IgD-negative memory B cell (primary cell): Measurements from ENCODE around the gene LYRM7. TPM values are rescaled to one million over a fixed set of nuclear protein-coding genes. Genes with fewer than 3 reads are reported as not detected.
"Not testable (repeated sequence)": the region's sequence is repeated elsewhere in the genome, so short reads cannot be mapped to it uniquely, and the experiment has no call there.

Experiments
- H3K27ac Mint-ChIP-seq, 3 donors: one replicate each; pipeline ENCODE4 v1.8.0; 2020 to 2022; ENCODE audit warnings: mild to moderate bottlenecking in 3 of 3, mixed read lengths in 3 of 3, moderate library complexity in 1 of 3
- H3K27me3 Mint-ChIP-seq: one replicate; pipeline ENCODE4 v1.8.0; 2021; ENCODE audit warnings: mixed read lengths
- H3K36me3 Mint-ChIP-seq: one replicate; pipeline ENCODE4 v1.8.0; 2020; ENCODE audit warnings: mild to moderate bottlenecking, mixed read lengths
- H3K4me1 Mint-ChIP-seq, 3 donors: one replicate each; pipeline ENCODE4 v1.8.0; 2020 to 2022; ENCODE audit warnings: mixed read lengths in 3 of 3, mild to moderate bottlenecking in 1 of 3
- H3K4me3 Mint-ChIP-seq, 4 donors: one replicate each; pipeline ENCODE4 v1.8.0; 2020 to 2022; ENCODE audit warnings: mild to moderate bottlenecking in 4 of 4, mixed read lengths in 4 of 4, moderate library complexity in 3 of 4
- H3K9me3 Mint-ChIP-seq, 3 donors: one replicate each; pipeline ENCODE4 v1.8.0; 2020 to 2021; ENCODE audit warnings: mixed read lengths in 3 of 3, mild to moderate bottlenecking in 1 of 3
- polyA plus RNA-seq: library from polyadenylated mRNA; unstranded; fragments of 300-500 nt; fragmentation: Illumina TruSeq; gene quantifications from one replicate; pipeline ENCODE4 v1.2.3, GENCODE V29; 2021

The LYRM7 gene
- polyA plus RNA-seq, 1 donor from 2014 or later: 11.3 TPM

DNA sequence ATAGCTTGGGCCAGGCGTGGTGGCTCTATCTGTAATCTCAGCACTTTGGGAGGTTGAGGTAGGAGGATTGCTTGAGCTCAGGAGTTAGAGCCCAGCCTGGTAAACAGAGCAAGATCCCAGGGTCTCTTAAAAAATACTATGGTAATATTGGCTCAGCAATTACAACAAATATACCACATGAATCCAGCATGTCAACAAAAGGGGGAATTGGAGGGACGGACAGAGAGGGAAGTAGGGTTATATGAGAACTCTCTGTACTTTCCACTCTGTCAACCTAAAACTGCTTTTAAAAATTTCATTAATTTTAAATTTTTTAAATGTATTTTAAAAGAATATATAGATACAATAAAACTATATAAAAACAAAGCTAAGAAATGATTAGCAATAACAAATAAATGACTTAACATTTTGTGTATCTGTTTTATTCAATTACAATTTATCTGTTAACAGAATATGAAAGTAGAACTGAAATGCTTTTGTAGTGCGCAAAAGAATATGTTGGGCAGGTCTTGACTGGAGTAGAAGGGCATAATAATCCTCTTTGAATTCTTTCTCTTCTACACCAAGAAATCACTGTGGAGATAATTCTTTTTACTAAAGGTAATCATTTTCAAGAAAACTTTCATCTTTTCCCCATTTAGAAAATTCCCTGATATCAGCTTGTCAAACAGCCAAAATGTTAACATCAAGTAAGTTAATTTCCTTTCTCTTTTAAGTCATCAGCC lies 80.2 kb downstream of the LYRM7 start:
- Mint-ChIP-seq H3K27me3 (peaks cover 1% of the 10 kb centered on the region), H3K4me3 (peak overlapping the region; percentile 60 to 86 (median 72)), H3K36me3 (no peaks in the 10 kb centered on the region), H3K27ac (peak overlapping the region; percentile 48 to 98 (median 75)), H3K9me3 (peaks cover 0 to 2% (median 1%) of the 10 kb centered on the region in 3 donors), H3K4me1 (peaks cover 27 to 46% (median 37%) of the 10 kb centered on the region in 3 donors)

DNA sequence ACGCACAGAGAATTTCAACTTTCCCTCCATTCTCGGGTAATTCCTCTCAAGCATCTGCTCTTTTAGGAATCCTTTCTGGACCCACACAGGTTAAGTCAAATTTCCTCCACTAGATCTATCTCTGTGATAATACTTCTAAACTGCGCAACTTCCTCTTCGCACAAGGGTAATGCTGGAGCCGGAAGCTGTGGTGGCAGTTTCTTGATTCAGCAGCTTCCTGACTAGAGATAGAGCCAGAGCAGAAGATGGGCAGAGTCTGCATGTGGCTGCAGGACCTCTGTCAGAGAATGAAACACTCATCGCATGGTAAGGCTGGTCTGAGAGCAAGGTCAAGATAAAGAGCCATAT lies 82.1 kb downstream of the LYRM7 start:
- Mint-ChIP-seq H3K4me1 (peaks cover 29 to 58% (median 50%) of the 10 kb centered on the region in 3 donors), H3K4me3 (peak overlapping the region; percentile 70 to 96 (median 86)), H3K9me3 (no peaks in the 10 kb centered on the region), H3K36me3 (no peaks in the 10 kb centered on the region), H3K27me3 (peaks cover 1% of the 10 kb centered on the region), H3K27ac (peak overlapping the region; percentile 64 to 98 (median 75))

DNA sequence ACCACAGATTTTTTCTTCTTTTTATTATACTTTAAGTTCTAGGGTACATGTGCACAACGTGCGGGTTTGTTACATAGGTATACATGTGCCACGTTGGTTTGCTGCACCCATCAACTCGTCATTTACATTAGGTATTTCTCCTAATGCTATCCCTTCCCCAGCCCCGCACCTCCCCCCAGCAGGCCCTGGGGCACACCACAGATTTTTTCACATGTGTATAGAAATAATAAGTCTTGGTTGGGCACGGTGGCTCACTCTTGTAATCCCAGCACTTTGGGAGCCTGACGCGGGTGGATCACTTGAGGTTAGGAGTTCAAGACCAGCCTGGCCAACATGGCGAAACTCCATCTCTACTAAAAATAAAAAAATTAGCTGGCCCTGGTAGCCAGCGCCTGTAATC lies 83.3 kb downstream of the LYRM7 start:
- H3K27me3 Mint-ChIP-seq, H3K36me3 Mint-ChIP-seq, H3K9me3 Mint-ChIP-seq: not testable (repeated sequence)
- H3K4me3 Mint-ChIP-seq: peak overlapping the region; percentile 37 to 96 (median 84)
- H3K27ac Mint-ChIP-seq: peak overlapping the region in 2 of 3 donors; percentile 75 to 86
- H3K4me1 Mint-ChIP-seq: peaks cover 37 to 64% (median 55%) of the 10 kb centered on the region in 3 donors

DNA sequence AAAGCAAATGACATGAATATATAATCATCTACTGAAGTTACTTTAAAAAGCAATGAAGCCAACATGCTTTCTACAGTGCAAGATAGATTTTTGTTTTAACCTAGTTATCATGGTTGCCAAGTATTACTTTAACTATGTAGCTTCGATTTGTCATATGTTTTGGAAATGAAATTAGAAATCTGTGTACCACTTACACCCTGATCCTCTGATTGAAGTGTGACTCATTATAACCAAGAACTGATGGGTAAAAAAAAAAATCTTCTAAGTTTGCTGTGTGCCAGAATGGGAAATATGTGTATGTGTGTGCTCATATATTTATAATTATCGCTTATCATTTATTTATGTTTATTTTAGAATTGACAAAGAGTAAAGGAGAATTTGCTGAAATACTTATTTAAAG lies 84.0 kb downstream of the LYRM7 start:
- Mint-ChIP-seq H3K27me3 (no peaks in the 10 kb centered on the region), H3K4me1 (peaks cover 42 to 62% (median 52%) of the 10 kb centered on the region in 3 donors), H3K27ac (no peak overlapping the region), H3K9me3 (no peaks in the 10 kb centered on the region), H3K4me3 (peak overlapping the region in 2 of 4 donors; percentile 3 to 96), H3K36me3 (no peaks in the 10 kb centered on the region)

Other genes starting within 250 kb of the LYRM7 start
- gene HINT1, start 5.7 kb upstream of the LYRM7 start, polyA plus RNA-seq: 343 TPM
- gene CDC42SE2, start 93.1 kb downstream of the LYRM7 start, polyA plus RNA-seq: 248 TPM